GM12892 (cell line): ENCODE results near the gene RPP40.
"Not testable (repeated sequence)": the region's sequence is repeated elsewhere in the genome, so short reads cannot be mapped to it uniquely, and the experiment has no call there.

Experiments
- POLR2A ChIP-seq: IDR thresholded peaks from 2 replicates; pipeline ENCODE4 v1.6.1; 2011; ENCODE audit warnings: low read depth, low read length, control low read depth
- POLR2AphosphoS5 ChIP-seq: IDR thresholded peaks from 2 replicates; pipeline ENCODE4 v1.6.1; 2011; ENCODE audit warnings: low read depth, low read length, control low read depth

DNA sequence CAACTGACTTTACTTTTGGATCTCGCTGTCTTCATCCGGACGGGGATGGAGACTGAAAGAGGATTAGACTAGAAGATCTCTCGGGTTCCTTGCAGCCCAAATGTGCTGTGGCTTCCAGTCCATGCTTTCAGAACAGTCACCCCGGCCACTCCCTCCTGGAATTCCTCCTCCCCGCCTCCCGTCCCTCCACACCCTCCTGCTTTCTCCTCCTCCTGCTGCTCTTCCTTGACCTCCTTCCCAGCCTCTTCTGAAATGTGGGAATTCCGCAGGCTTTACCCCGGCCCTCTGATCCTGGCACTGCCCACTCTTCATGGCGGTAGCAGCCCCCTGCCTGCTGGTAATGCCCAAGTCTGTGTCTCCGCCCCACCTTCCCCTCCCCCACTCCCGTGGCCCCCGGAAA lies 28.9 kb upstream of the RPP40 start:
- TF ChIP-seq POLR2A, POLR2AphosphoS5: not testable (repeated sequence)
